CD4-positive, alpha-beta T cell (primary cell): ENCODE data around the gene STEAP3. TPM values are rescaled to one million over a fixed set of nuclear protein-coding genes. Genes with fewer than 3 reads are reported as not detected.

Experiments
- ATAC-seq: fragments of 200-7000 bp; cut with Tn5 transposase; one replicate; pipeline ENCODE4 v1.10.0; 2022; ENCODE audit warnings: mild to moderate bottlenecking; ENCODE audit not compliant: poor library complexity
- CTCF ChIA-PET: fragments of 350-600 bp; sonication (Branson Sonifier 250); formaldehyde crosslinking; loops from one replicate; lab custom pipeline; 2021; ENCODE audit warnings: antibody characterized with exemption, inconsistent platforms; lab: Charles Lee
- POLR2A ChIA-PET: fragments of 350-600 bp; sonication (Branson Sonifier 250); formaldehyde crosslinking; loops from one replicate; lab custom pipeline; 2021; ENCODE audit warnings: antibody characterized with exemption, inconsistent platforms; lab: Charles Lee
- DNase-seq, 14 experiments: peaks; one replicate each; pipeline ENCODE4 v3.0.0-alpha.2; 2013 to 2020; ENCODE audit warnings: mixed read lengths in 2 of 14
- H3K27ac ChIP-seq, 2 donors: one replicate each; pipeline versions ENCODE4 v1.5.1 to v1.7.0; 2013; ENCODE audit warnings: low read length in 2 of 2, low read depth in 1 of 2, mild to moderate bottlenecking in 1 of 2
- H3K27me3 ChIP-seq, 2 experiments: 1 replicate in 1 of 2; 2 replicates in 1 of 2; pipeline versions ENCODE4 v1.6.1 to v1.7.0; 2013; ENCODE audit warnings: low read length in 2 of 2, control low read depth in 1 of 2, mild to moderate bottlenecking in 1 of 2, moderate library complexity in 1 of 2; ENCODE audit not compliant: insufficient read depth in 2 of 2, control insufficient read depth in 1 of 2
- H3K36me3 ChIP-seq: one replicate; pipeline ENCODE4 v1.6.1; 2013; ENCODE audit warnings: low read length, control low read depth; ENCODE audit not compliant: insufficient read depth
- H3K4me1 ChIP-seq: one replicate; pipeline ENCODE4 v1.6.1; 2013; ENCODE audit warnings: low read length, control low read depth; ENCODE audit not compliant: insufficient read depth
- H3K4me3 ChIP-seq: one replicate; pipeline ENCODE4 v1.5.1; 2013; ENCODE audit warnings: mild to moderate bottlenecking, low read length, moderate library complexity
- H3K9me3 ChIP-seq, 2 experiments: 1 replicate in 1 of 2; 2 replicates in 1 of 2; pipeline versions ENCODE4 v1.6.1 to v1.7.0; 2013; ENCODE audit warnings: low read length in 2 of 2, mild to moderate bottlenecking in 2 of 2, control low read depth in 1 of 2, moderate library complexity in 1 of 2; ENCODE audit not compliant: control insufficient read depth in 1 of 2, insufficient read depth in 1 of 2
- H3K27ac Mint-ChIP-seq: one replicate; pipeline ENCODE4 v1.8.0; 2020; ENCODE audit warnings: mixed read lengths
- H3K27me3 Mint-ChIP-seq: one replicate; pipeline ENCODE4 v1.8.0; 2021; ENCODE audit warnings: mixed read lengths
- H3K36me3 Mint-ChIP-seq: one replicate; pipeline ENCODE4 v1.8.0; 2021; ENCODE audit warnings: low read depth, mixed read lengths
- H3K4me1 Mint-ChIP-seq: one replicate; pipeline ENCODE4 v1.8.0; 2021; ENCODE audit warnings: low read depth, mixed read lengths
- H3K4me3 Mint-ChIP-seq: one replicate; pipeline ENCODE4 v1.8.0; 2020; ENCODE audit warnings: mild to moderate bottlenecking, mixed read lengths
- H3K9me3 Mint-ChIP-seq: one replicate; pipeline ENCODE4 v1.8.0; 2020; ENCODE audit warnings: mixed read lengths
- intact Hi-C, 2 experiments: fragments of 100-400 bp; cut with DNase I in 1 of 2; cut with micrococcal nuclease in 1 of 2; formaldehyde crosslinking; loops; one replicate each; pipeline versions ENCODE4 v1.15.1 to v1.9.0; 2023 to 2025; cut with DNase I, micrococcal nuclease
- total RNA-seq, 174 experiments: library from RNA in 2 of 174; stranded (reverse) in 2 of 174; gene quantifications; one replicate each; pipeline ENCODE4 v1.2.3 and lab custom pipeline; 2021 to 2026
- TF ChIP-seq, protein P1 (sequence below): fragments of 200-600 bp; IDR thresholded peaks from one replicate; pipeline ENCODE4 v1.8.0; 2022; ENCODE audit warnings: antibody characterized with exemption, mild to moderate bottlenecking

The STEAP3 gene
- total RNA-seq, 2 experiments from 2014 or later: not detected

DNA sequence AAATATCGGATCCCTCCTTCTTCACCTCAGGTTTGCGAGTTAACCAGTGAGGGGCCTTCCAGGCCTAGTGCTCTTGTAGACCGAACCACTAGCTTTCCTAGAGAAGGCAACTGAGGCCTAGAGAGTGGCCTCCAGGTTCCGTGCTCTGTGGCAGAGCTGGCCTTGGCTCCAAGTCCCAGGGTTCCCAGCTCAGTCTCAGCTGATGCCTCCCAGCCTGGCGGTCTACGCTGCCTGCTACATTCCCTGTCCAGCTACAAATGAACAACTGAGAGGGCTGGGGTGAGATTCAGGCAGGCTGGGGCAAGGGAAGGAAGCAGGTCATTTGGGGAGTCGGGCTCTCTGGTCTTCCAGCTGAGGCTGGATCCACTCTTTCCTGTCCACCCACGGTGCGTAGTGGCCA is 2.3 kb downstream of the STEAP3 start:
- ATAC-seq (no peak), DNase-seq (no peak)
- Histone ChIP-seq H3K4me1 (peaks cover 4% of the 10 kb centered on the region), H3K36me3 (no peaks in the 10 kb centered on the region), H3K4me3 (no peak overlapping the region), H3K27me3 (peaks cover 15 to 33% of the 10 kb centered on the region in 2 experiments), H3K27ac (no peak overlapping the region), H3K9me3 (no peaks in the 10 kb centered on the region)
- CTCF ChIA-PET: no interaction called here
- Mint-ChIP-seq H3K4me1 (no peaks in the 10 kb centered on the region), H3K9me3 (no peaks in the 10 kb centered on the region), H3K27me3 (peaks cover 47% of the 10 kb centered on the region), H3K27ac (no peak overlapping the region), H3K4me3 (no peak overlapping the region), H3K36me3 (no peaks in the 10 kb centered on the region)
- POLR2A ChIA-PET: no interaction called here
- TF ChIP-seq, protein P1, sequence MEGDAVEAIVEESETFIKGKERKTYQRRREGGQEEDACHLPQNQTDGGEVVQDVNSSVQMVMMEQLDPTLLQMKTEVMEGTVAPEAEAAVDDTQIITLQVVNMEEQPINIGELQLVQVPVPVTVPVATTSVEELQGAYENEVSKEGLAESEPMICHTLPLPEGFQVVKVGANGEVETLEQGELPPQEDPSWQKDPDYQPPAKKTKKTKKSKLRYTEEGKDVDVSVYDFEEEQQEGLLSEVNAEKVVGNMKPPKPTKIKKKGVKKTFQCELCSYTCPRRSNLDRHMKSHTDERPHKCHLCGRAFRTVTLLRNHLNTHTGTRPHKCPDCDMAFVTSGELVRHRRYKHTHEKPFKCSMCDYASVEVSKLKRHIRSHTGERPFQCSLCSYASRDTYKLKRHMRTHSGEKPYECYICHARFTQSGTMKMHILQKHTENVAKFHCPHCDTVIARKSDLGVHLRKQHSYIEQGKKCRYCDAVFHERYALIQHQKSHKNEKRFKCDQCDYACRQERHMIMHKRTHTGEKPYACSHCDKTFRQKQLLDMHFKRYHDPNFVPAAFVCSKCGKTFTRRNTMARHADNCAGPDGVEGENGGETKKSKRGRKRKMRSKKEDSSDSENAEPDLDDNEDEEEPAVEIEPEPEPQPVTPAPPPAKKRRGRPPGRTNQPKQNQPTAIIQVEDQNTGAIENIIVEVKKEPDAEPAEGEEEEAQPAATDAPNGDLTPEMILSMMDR: no peak
- intact Hi-C loops: no loop called here

DNA sequence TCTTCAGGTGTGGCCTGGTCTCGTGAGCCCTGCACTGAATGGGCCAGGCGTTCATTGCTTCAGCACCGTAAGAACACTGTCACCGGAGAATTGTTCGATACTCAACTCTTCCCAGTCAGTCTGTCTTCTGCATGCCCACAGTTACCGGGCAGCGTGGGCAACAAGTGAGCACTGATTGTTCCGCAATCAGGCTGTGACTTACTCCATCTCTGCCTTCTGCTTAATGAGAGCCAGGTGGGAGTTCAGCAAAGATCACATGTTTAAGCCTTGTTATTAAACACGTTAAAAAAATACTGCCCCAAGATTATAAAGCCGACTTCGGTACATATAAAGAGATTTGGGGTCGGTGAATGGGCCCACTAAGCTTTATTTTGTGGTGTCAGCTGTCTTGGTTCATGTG is 3.7 kb downstream of the STEAP3 start:
- Histone ChIP-seq H3K27me3 (peaks cover 13 to 24% of the 10 kb centered on the region in 2 experiments), H3K9me3 (no peaks in the 10 kb centered on the region), H3K4me1 (peaks cover 4% of the 10 kb centered on the region), H3K27ac (no peak overlapping the region), H3K36me3 (no peaks in the 10 kb centered on the region), H3K4me3 (no peak overlapping the region)
- H3K27ac Mint-ChIP-seq: no peak overlapping the region
- no peaks in the 10 kb centered on the region for H3K4me1 Mint-ChIP-seq
- ChIA-PET CTCF (no interaction called here), POLR2A (no interaction called here)
- no peak overlapping the region for H3K4me3 Mint-ChIP-seq
- peaks cover 33% of the 10 kb centered on the region for H3K27me3 Mint-ChIP-seq
- DNase-seq (no peak), ATAC-seq (no peak)
- intact Hi-C loops: no loop called here
- H3K36me3 Mint-ChIP-seq: no peaks in the 10 kb centered on the region
- TF ChIP-seq, protein P1: no peak
- no peaks in the 10 kb centered on the region for H3K9me3 Mint-ChIP-seq

DNA sequence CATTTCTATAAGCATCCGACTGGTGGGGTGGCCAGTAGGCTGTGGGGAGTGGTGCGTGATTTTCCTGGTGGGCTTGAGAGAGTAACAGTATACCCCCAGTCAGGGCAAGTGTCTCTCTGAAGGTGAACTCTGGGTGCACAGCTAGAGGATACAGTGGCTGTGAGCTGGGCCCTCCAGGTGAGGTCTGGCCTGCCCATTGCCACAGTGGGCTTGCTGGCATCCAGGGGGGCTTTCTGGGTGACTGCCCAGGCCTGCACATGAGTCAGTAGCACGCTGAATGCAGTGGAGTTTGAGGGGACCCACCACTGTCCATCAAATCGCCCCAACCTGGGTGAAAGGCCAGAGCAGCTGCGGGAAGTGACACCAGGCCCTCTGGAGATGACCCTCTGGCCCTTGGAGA is 4.5 kb downstream of the STEAP3 start:
- POLR2A ChIA-PET: no interaction called here
- intact Hi-C loops: no loop called here
- no peaks in the 10 kb centered on the region for H3K9me3 ChIP-seq

More for the DNA sequence above, 4.5 kb downstream of the STEAP3 start:
- Mint-ChIP-seq H3K9me3 (no peaks in the 10 kb centered on the region), H3K27ac (no peak overlapping the region), H3K36me3 (no peaks in the 10 kb centered on the region), H3K4me1 (no peaks in the 10 kb centered on the region), H3K4me3 (no peak overlapping the region), H3K27me3 (peaks cover 25% of the 10 kb centered on the region)
- CTCF ChIA-PET: no interaction called here
- Histone ChIP-seq H3K4me3 (no peak overlapping the region), H3K27ac (no peak overlapping the region), H3K36me3 (no peaks in the 10 kb centered on the region), H3K27me3 (peaks cover 7 to 17% of the 10 kb centered on the region in 2 experiments), H3K4me1 (peaks cover 3% of the 10 kb centered on the region)
- TF ChIP-seq, protein P1: no peak
- ATAC-seq (no peak), DNase-seq (no peak)
